K562 (cell line): ENCODE results near the gene CMIP. TPM values are rescaled to one million over a fixed set of nuclear protein-coding genes. Genes with fewer than 3 reads are reported as not detected.

ENCODE experiments used
- ARID1B ChIP-seq: fragments of 450-650 bp; IDR thresholded peaks from 2 replicates; pipeline ENCODE4 v1.6.1; 2016; ENCODE audit warnings: antibody characterized with exemption, mild to moderate bottlenecking, inconsistent platforms
- BCL6 ChIP-seq: fragments of 250-450 bp; sonication (Bioruptor Pico); IDR thresholded peaks from 2 replicates; pipeline ENCODE4 v1.4.0; 2020
- CBX3 ChIP-seq, 2 experiments: IDR thresholded peaks; 1 replicate in 1 of 2; 2 replicates in 1 of 2; pipeline ENCODE4 v1.6.1; 2012; ENCODE audit warnings: inconsistent platforms in 2 of 2, low read length in 2 of 2, borderline replicate concordance in 1 of 2, control low read depth in 1 of 2
- FOXJ2 ChIP-seq: fragments of 200-800 bp; sonication (Bioruptor generic); IDR thresholded peaks from 2 replicates; pipeline ENCODE4 v1.6.1; 2016; ENCODE audit warnings: missing genetic modification characterization, missing compliant biosample characterization
- FOXP1 ChIP-seq: sonication (generic); formaldehyde crosslinking; IDR thresholded peaks from 2 replicates; pipeline ENCODE4 v1.8.0; 2022; ENCODE audit warnings: mild to moderate bottlenecking, missing genetic modification reagents
- GTF2A2 ChIP-seq: IDR thresholded peaks from 2 replicates; pipeline ENCODE4 v1.6.1; 2016; ENCODE audit warnings: mild to moderate bottlenecking, missing genetic modification characterization, missing compliant biosample characterization
- HCFC1 ChIP-seq: IDR thresholded peaks from 2 replicates; pipeline ENCODE4 v1.6.1; 2012; ENCODE audit warnings: low read depth, low read length, improper control_type of control experiment
- NCOA1 ChIP-seq: fragments of 450-650 bp; IDR thresholded peaks from 2 replicates; pipeline ENCODE4 v1.6.1; 2016; ENCODE audit warnings: low read depth
- RCOR1 ChIP-seq, 2 experiments: IDR thresholded peaks; 2 replicates each; pipeline ENCODE4 v1.6.1; 2012; ENCODE audit warnings: low read depth in 2 of 2, low read length in 2 of 2, borderline replicate concordance in 1 of 2, improper control_type of control experiment in 1 of 2
- SMARCA4 ChIP-seq: fragments of 450-650 bp; IDR thresholded peaks from 2 replicates; pipeline ENCODE4 v1.6.1; 2016
- SMARCA5 ChIP-seq: fragments of 450-650 bp; IDR thresholded peaks from 2 replicates; pipeline ENCODE4 v1.6.1; 2016
- SRF ChIP-seq, 2 experiments: fragments of 250-450, 450-650 bp in 1 of 2; sonication (Bioruptor Pico) in 1 of 2; sonication (generic) in 1 of 2; formaldehyde crosslinking; IDR thresholded peaks; 2 replicates each; pipeline versions ENCODE4 v1.5.0 to v1.5.1; 2020 to 2022; ENCODE audit warnings: mild to moderate bottlenecking in 1 of 2, missing genetic modification reagents in 1 of 2
- YY1 ChIP-seq, 3 experiments: IDR thresholded peaks; 2 replicates each; pipeline ENCODE4 v1.6.1; 2011; ENCODE audit warnings: low read length in 2 of 3, mild to moderate bottlenecking in 2 of 3, moderate library complexity in 2 of 3, borderline replicate concordance in 1 of 3, control low read depth in 1 of 3, low read depth in 1 of 3; ENCODE audit not compliant: insufficient read depth in 3 of 3, insufficient replicate concordance in 2 of 3, control insufficient read depth in 1 of 3, insufficient read length in 1 of 3; ENCODE audit errors: extremely low read depth in 1 of 3
- ZNF12 ChIP-seq: sonication (generic); formaldehyde crosslinking; IDR thresholded peaks from 2 replicates; pipeline ENCODE4 v1.4.0; 2020; ENCODE audit warnings: mild to moderate bottlenecking, missing genetic modification reagents
- ZNF644 ChIP-seq: fragments of 200-800 bp; sonication (Bioruptor generic); IDR thresholded peaks from 2 replicates; pipeline ENCODE4 v1.6.1; 2016; ENCODE audit warnings: low read depth, missing genetic modification characterization, missing compliant biosample characterization
- ZNF75A ChIP-seq: fragments of 450-650 bp; formaldehyde crosslinking; IDR thresholded peaks from 2 replicates; pipeline ENCODE4 v1.4.0; 2020; ENCODE audit warnings: mild to moderate bottlenecking
- polyA plus RNA-seq, 8 experiments: library from polyadenylated mRNA; depleted of rRNA in 4 of 8; stranded (reverse) in 5 of 8; unstranded in 3 of 8; fragments of >200 nt; fragmentation: Nextera tagmentation in 2 of 8; fragmentation: Illumina TruSeq in 1 of 8; extraction: Ambion mirVana in 2 of 8; extraction: Trizol in 1 of 8; gene quantifications; 2 replicates each; pipeline versions ENCODE4 v1.2.1 to v1.2.3, GENCODE V29; 2011 to 2014; ENCODE audit warnings: inconsistent platforms in 1 of 8, missing spikeins in 1 of 8
- total RNA-seq, 7 experiments: library from RNA; depleted of rRNA in 6 of 7; stranded (reverse); fragments of >200 nt in 6 of 7; fragmentation: Illumina TruSeq in 2 of 7; extraction: Trizol in 2 of 7; gene quantifications; 2 replicates each; pipeline versions ENCODE4 v1.2.1 to v1.2.3, GENCODE V29; 2011 to 2021; ENCODE audit warnings: low replicate concordance in 1 of 7
- TF ChIP-seq, protein P1 (sequence below): fragments of 250-450 bp; sonication (Bioruptor Pico); IDR thresholded peaks from 2 replicates; pipeline ENCODE4 v1.5.0; 2022; ENCODE audit warnings: mild to moderate bottlenecking
- TF ChIP-seq, protein P2 (sequence below): IDR thresholded peaks from 2 replicates; pipeline ENCODE4 v1.6.1; 2011; ENCODE audit warnings: borderline replicate concordance, low read depth, mild to moderate bottlenecking, moderate library complexity, low read length; ENCODE audit not compliant: insufficient read depth, poor library complexity, severe bottlenecking
- TF ChIP-seq, protein P3 (sequence below): fragments of 450-650 bp; formaldehyde crosslinking; conservative IDR thresholded peaks from 2 replicates; pipeline ENCODE4 v1.4.0; 2022; ENCODE audit warnings: mild to moderate bottlenecking, missing genetic modification characterization
- TF ChIP-seq, protein P4 (sequence below), 2 experiments: fragments of 450-650 bp; conservative IDR thresholded peaks; 2 replicates each; pipeline ENCODE4 v1.6.1; 2017; ENCODE audit warnings: mild to moderate bottlenecking in 2 of 2, moderate library complexity in 2 of 2

CMIP gene
- total and polyA plus RNA-seq, 9 of the 15 experiments (the other 6 are each of a cell fraction or from before 2014, with no cell fraction given), result 0.94 to 82.5 (median 10.3) TPM

DNA sequence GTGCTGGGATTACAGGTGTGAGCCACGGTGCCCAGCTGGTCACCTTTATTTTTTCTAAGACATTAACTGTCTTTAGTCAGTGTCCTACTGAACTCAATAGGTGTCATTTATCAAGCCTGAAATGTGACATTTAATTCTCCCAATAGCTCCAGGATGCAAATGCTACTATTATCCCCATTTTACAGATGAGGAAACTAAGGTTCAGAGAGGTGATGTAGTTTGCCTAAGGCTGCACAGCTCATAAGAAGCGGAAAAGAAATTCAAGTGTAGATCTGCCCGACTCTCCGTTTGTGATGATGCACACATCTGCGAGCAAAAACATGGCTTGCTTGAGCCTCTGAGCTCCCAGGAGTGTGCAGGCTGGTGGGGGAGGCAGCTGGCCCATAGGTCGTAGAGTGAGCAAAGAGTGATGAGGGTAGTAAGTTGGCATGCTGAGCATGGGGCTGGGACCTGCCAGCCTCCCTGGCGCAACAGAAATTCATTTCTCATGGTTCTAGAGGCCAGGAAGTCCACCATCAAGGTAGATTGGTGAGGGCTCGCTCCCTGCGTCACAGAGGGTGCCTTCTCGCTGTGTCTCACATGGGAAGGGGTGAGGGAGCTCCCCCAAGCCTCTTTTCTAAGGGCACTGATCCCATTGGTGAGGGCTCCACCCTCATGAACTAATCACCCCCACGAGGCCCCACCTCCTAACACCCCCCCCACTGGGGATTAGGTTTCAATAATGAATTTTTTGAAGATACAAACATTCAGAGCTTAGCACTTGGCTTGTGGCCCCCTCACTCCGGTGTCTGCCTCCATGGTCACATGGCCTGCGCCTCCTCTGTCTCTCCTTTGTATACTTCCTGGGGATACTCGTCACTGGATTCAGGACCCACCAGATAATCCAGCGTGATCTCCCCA is 193.0 kb downstream of the CMIP start (continued):
- no peak for TF ChIP-seq HCFC1
- TF ChIP-seq ZNF644 (tag), result no peak
- TF ChIP-seq SRF (CRISPR knock-in tag; IDR thresholded peaks at IDR 0.05), result no peak
- no peak for TF ChIP-seq BCL6 (CRISPR knock-in tag)
- no peak for TF ChIP-seq ZNF75A (CRISPR knock-in tag)
- TF ChIP-seq, protein P1, sequence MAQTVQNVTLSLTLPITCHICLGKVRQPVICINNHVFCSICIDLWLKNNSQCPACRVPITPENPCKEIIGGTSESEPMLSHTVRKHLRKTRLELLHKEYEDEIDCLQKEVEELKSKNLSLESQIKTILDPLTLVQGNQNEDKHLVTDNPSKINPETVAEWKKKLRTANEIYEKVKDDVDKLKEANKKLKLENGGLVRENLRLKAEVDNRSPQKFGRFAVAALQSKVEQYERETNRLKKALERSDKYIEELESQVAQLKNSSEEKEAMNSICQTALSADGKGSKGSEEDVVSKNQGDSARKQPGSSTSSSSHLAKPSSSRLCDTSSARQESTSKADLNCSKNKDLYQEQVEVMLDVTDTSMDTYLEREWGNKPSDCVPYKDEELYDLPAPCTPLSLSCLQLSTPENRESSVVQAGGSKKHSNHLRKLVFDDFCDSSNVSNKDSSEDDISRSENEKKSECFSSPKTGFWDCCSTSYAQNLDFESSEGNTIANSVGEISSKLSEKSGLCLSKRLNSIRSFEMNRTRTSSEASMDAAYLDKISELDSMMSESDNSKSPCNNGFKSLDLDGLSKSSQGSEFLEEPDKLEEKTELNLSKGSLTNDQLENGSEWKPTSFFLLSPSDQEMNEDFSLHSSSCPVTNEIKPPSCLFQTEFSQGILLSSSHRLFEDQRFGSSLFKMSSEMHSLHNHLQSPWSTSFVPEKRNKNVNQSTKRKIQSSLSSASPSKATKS, result no peak
- peak in 1 of 2 experiments; percentile 51; a peak in 2 of 4 replicates for TF ChIP-seq RCOR1 (IDR thresholded peaks at IDR 0.05; ENCODE audit: borderline replicate concordance in 1 of 2, low read depth in 2 of 2, low read length in 2 of 2)
- TF ChIP-seq ARID1B, result no peak
- TF ChIP-seq, protein P2, sequence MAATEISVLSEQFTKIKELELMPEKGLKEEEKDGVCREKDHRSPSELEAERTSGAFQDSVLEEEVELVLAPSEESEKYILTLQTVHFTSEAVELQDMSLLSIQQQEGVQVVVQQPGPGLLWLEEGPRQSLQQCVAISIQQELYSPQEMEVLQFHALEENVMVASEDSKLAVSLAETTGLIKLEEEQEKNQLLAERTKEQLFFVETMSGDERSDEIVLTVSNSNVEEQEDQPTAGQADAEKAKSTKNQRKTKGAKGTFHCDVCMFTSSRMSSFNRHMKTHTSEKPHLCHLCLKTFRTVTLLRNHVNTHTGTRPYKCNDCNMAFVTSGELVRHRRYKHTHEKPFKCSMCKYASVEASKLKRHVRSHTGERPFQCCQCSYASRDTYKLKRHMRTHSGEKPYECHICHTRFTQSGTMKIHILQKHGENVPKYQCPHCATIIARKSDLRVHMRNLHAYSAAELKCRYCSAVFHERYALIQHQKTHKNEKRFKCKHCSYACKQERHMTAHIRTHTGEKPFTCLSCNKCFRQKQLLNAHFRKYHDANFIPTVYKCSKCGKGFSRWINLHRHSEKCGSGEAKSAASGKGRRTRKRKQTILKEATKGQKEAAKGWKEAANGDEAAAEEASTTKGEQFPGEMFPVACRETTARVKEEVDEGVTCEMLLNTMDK, result no peak
- 0 out of 2 replicates have a peak, but pooled peaks have one; percentile 16 for TF ChIP-seq FOXP1 (CRISPR knock-in tag)
- no peak for TF ChIP-seq SMARCA4
- TF ChIP-seq, protein P3, sequence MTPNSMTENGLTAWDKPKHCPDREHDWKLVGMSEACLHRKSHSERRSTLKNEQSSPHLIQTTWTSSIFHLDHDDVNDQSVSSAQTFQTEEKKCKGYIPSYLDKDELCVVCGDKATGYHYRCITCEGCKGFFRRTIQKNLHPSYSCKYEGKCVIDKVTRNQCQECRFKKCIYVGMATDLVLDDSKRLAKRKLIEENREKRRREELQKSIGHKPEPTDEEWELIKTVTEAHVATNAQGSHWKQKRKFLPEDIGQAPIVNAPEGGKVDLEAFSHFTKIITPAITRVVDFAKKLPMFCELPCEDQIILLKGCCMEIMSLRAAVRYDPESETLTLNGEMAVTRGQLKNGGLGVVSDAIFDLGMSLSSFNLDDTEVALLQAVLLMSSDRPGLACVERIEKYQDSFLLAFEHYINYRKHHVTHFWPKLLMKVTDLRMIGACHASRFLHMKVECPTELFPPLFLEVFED (CRISPR knock-in tag), result no peak
- TF ChIP-seq CBX3 (IDR thresholded peaks at IDR 0.05; ENCODE audit: borderline replicate concordance in 1 of 2, low read length in 2 of 2), result peak in 1 of 2 experiments; percentile 56; a peak in 1 of 3 replicates
- no peak for TF ChIP-seq GTF2A2 (tag)
- TF ChIP-seq FOXJ2 (tag), result no peak
- TF ChIP-seq, protein P4, sequence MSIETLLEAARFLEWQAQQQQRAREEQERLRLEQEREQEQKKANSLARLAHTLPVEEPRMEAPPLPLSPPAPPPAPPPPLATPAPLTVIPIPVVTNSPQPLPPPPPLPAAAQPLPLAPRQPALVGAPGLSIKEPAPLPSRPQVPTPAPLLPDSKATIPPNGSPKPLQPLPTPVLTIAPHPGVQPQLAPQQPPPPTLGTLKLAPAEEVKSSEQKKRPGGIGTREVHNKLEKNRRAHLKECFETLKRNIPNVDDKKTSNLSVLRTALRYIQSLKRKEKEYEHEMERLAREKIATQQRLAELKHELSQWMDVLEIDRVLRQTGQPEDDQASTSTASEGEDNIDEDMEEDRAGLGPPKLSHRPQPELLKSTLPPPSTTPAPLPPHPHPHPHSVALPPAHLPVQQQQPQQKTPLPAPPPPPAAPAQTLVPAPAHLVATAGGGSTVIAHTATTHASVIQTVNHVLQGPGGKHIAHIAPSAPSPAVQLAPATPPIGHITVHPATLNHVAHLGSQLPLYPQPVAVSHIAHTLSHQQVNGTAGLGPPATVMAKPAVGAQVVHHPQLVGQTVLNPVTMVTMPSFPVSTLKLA (conservative IDR thresholded peaks at IDR 0.05), result no peak
- no peak for TF ChIP-seq ZNF12 (CRISPR knock-in tag)
- peak; percentile 85 for TF ChIP-seq SMARCA5
- TF ChIP-seq YY1 (IDR thresholded peaks at IDR 0.05; ENCODE audit: borderline replicate concordance in 1 of 3, control insufficient read depth in 1 of 3, extremely low read depth in 1 of 3, insufficient read depth in 3 of 3, insufficient read length in 1 of 3, insufficient replicate concordance in 2 of 3, low read depth in 1 of 3, low read length in 2 of 3), result no peak
- no peak for TF ChIP-seq NCOA1
